Measurements from ENCODE around the gene G2E3.
"Not testable (repeated sequence)": the region's sequence is repeated elsewhere in the genome, so short reads cannot be mapped to it uniquely, and the experiment has no call there.

The G2E3 gene, protein sequence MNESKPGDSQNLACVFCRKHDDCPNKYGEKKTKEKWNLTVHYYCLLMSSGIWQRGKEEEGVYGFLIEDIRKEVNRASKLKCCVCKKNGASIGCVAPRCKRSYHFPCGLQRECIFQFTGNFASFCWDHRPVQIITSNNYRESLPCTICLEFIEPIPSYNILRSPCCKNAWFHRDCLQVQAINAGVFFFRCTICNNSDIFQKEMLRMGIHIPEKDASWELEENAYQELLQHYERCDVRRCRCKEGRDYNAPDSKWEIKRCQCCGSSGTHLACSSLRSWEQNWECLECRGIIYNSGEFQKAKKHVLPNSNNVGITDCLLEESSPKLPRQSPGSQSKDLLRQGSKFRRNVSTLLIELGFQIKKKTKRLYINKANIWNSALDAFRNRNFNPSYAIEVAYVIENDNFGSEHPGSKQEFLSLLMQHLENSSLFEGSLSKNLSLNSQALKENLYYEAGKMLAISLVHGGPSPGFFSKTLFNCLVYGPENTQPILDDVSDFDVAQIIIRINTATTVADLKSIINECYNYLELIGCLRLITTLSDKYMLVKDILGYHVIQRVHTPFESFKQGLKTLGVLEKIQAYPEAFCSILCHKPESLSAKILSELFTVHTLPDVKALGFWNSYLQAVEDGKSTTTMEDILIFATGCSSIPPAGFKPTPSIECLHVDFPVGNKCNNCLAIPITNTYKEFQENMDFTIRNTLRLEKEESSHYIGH

DNA sequence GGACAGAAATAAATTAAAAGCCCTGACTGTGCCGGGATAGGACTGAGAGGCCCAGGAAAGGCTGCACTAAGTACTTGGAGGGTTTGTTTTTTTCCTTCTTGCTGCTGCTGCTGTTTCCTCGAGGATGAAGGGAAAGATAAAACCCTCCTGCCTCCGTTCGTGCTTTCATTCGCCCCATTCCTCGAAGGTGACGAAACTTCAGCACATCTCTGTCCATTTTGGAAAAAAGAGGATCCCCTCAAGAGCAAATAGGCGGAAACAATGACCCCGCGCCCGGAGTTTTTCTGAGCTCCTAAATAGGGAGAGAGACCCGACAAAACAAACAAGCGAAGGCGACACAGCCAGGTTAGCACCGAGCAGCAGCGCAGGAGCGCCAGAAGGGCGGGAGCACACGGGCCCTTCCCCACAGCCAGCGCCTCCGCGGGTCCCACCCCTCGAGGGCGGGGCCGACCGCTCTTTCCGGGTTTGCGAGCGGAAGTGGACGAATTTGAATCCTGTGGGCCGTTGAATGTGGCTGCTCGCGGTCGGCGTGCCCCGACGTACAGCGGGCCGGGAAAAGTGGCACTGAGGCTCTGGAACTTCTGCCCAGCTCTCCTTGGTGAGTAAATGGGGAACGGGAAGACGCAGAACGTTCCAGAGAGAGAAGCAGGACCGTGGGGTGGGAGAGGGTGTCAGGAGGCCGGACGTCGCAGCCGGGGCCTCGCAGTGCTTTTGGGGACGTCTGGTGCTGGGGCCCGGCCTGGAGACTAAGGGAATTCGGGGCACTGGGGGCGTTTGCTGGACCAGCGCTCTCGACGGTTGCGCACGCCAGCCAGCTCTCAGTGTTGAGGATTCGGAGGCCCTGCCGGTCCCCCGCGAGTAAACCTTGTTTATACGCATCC is at the start of gene G2E3:
Gene G2E3, plus strand, starts transcription at position 484 of the 881 bp plus-strand sequence. CDS start 21,922 bp downstream, outside the sequence.
- peak; percentile 85 for FAIRE-seq

DNA sequence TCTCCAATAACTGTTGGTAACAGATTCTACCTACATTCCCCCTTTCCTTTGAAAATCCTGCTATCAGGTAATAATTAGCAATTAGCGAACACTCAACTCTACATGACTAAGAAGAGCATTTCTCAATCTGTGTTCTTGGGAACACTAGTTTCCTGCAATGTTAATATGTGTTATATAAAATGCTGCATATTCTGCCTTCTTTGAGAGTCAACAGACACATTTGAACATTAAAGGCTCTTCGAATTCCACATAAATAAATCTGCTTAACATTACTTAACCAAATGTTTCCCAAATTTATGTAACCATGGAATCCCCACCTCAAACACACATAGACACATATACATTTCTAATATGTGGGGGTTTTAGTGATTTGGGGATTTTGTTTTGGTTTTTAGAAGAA is 41.2 kb upstream of the G2E3 start:
- FAIRE-seq, result no peak

DNA sequence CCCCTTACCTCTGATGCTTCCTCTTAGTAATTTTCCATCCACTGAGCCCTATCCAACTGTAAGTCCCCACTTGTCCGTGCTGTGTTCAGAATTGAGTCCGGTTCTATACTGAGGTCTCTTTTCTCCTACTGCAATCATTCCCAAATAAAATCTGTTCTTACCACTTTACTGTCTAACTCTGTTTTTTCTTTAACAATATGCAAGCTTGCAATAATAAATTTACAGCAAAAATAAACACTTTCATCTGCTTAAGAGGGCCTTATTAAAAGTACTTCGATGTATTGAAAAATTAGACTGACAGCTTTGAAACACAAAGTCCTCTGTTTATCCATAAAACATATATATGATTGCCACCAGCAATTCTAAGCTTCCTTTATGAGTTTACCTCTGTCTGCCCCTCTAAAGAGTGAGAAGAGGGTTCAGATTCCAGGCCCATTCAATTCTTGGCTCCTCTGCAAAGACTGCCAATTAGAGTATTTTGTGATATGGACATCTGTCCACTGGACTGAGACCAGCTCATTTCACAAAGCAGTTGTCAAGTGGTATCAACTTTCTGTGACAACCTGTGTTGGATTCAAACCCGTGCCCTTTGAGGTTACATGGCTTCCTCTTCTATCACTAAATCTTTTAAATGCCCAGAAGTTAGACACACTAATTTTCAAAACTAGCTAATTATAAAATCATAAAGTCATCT is 39.9 kb upstream of the G2E3 start:
- no peak for FAIRE-seq

DNA sequence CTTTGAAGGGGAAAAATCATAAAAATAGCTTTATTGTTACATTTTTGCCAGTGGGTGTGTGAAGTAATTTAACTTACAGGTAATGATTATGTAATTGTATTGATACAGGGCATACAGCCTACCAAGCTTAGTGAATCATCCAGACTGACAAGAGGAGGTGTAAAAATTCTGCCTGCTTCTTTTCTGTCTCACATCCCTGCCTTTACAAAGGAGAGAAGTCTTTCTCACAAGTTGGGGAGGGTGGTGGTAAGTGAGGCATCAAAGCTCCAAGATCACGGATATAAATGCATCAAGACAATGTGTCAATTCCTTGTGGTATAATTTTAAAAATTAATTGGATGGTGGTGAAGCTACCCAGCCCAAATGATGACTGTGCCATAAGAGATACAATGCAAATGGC is 39.0 kb upstream of the G2E3 start:
- FAIRE-seq, result no peak

DNA sequence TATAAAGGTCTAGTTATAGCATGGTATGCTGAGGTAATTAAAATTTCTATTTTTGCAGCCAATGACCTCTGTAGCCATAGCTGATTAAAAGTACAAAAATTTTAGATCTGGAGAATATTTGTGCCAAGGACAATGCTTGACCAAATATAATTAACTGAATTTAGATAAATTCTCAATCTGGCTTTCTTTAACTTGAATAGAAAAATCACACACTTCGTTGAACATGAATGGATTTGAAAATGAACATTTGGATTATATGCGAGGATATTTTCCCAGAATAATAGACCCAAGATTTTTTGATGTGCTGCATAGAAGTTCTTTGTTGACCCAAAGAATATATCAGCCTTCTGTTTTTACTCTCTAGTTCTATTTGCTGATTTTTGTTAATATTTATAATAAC is 38.4 kb upstream of the G2E3 start:
- no peak for FAIRE-seq

DNA sequence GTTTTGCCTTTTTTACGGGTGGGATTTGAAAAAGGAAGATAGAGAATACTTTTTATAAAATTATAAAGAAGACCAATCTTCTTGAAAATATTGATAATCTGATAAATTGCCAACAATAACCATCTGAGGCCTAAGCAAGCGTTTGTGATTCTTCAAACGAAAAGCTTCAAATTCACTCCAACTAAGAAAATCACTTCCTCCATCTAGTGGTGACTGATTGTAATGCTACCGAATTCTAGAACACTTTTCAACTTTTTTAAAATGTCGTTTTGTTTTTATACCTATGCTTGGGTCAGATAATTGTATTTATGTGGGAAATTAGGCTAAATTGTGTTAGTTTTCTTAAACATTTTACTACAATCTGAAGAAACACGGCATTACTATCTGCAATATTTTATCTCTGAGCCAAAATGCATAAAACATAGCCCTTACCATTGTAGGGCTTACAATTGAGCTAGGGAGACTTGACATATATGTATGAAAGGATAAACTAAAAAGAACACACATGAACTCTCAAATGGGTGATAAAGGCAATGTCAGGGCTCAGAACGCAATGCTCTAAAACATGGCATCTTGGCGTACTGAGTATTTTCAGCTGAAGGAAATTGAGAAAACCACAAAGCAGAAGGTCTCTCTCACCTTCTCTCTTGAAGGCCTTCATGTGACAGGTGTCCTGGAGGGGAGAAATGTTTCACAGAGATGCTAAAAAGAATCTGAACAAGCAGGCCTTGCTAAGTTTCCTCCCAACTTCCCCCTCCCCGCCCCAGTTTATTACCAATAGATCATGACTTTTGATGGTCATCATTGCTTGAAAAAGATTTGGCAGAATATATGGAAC is 36.8 kb upstream of the G2E3 start:
- peak; percentile 98 for FAIRE-seq

DNA sequence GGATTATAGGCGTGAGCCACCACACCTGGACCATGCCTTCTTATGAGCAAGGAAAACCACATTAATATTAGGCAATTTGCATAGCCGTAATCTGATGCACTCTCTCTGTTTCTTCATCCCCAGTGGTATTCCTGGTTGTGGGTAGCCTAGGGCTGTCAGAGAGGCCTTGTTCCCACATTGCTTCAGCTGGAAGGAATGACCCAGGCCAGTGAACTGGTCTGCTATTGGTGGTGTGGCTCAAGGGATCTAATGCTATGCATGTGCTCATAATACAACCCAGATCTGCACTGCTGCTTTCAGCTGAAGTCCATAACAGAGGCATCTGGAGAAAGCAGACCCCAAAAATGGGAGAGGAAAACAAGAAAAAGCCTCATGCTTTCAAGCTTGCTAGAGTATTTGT is 33.1 kb upstream of the G2E3 start:
- FAIRE-seq, result no peak

DNA sequence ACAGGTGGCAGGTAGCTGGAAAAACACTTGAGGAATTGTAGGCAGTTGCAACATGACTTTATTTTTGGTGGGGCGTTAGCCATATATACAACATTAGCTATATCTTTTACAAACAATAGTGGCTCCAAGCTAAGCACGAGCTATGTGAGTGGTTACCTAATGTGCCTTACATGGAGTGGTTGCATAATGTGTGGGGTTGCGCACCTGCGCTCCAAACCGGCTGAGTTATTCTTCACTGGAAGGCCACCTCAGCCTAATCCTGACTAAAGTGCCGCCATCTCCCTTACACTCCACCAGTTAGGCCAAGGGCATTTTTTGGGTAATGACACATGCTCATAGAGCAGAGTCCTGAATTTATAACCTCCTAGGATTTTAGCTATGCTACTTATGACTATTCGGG is 31.8 kb upstream of the G2E3 start:
- FAIRE-seq, result no peak

DNA sequence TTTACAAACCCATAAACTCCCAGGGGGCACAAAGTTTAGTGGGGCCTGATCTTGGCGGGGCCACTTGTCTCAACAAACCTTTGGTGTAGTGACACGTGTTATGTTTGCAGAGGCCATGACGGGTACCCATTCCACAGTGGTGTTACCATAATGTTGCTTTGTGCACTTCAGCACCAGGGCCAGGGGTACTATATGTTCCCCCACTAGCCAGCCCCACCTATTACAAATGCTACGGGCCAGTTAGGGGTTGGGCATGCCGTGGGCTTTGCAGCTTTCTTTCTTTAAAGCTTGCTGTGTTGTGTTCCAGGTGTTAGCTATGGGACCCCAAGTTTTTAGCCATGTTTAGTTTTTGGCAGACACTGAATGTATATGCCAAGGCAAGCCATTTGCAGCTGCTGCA is 30.8 kb upstream of the G2E3 start:
- FAIRE-seq, result no peak

DNA sequence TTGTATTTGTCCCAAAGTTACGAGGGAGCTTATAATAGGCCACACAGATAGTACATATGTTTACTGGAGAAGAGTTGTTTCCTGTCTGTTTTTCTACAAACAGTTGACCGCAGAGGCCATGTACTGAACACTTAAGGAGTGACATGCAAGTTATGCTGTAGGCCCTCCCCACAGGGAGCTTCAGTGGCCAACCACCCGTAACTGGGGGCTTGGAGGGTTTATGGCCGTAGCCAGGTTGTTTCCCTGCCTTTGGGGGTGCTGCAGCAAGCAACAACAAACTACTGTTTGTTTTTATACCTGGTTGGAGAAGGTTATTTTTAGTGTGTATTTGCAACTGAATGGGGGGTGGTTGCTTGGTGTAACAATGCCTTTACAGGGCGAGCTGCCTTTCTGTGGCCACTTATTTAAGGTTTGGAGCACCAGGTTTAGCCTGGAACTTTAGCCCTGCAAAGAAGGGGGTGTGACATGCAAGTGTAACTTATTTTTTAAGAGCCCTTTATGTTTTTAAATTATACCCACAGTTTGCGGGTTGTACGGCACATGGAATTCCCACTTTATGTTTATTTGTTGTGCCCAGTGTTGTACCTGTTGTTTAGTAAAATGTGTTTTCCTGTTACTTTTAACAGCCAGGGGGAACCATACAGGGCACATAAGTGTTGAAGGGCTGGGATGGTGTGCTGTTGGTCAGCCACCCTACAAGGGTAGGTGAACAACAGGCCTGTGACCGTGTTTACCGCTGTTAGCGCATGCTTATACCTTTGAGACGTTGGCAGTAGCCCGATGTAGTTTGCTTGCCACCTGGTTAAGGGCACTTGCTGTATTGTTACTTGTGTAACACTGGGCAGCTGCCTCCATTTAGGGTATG is 29.9 kb upstream of the G2E3 start:
- no peak for FAIRE-seq

DNA sequence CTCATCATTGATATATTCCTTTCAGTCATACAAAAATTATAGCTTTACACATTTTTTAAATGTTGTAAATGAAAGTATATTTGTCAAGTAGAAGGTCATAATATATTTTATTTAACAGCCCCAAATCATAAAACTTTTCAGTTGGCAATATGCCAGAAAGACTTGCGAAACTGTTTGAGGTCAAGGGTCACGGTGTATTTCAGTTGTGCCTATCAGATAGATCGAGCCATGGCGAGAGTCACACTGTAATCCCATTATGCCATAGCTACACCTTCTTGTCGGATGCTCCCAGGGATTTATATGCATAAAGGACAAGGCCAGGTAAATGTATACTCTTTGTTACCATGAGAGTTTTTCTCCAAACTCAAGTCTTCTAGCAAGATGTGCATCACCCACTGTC is 26.7 kb upstream of the G2E3 start:
- no peak for FAIRE-seq

DNA sequence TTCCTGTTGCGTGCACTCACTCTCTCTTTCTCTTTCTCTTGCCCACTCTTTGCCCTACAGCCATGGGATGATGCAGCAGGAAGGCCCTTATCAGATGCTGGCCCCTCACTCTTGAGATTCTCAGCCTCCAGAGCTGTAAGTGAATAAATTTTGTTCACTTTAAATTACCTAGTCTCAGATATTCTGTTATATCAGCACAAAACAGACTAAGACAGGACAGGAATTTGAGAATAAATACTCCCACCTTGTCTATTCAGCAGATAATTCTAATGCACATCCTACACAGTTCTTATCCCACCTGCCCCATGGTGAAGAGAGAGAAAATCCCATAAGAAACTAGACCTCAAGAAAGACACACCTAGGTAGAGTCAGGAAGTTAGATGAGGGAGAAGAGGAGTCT is 25.8 kb upstream of the G2E3 start:
- no peak for FAIRE-seq

DNA sequence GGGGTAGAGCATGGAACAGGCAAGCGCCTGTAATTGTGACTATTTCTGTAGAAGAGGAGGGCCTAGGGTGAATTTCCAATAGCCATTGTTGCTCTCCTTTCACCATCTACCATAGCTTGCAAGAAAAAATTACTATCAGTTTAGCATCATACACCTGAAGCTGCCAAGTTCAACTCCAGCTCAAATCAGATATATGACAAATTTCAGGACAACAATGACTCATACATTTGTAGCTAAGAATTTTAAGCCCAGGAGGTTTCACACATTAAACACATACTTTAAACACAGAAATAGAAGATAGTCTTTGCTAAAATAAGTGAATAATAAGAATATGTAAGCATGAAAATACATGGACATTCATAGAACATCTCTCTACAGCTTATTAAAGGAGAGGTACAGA is 17.6 kb upstream of the G2E3 start:
- FAIRE-seq, result no peak

DNA sequence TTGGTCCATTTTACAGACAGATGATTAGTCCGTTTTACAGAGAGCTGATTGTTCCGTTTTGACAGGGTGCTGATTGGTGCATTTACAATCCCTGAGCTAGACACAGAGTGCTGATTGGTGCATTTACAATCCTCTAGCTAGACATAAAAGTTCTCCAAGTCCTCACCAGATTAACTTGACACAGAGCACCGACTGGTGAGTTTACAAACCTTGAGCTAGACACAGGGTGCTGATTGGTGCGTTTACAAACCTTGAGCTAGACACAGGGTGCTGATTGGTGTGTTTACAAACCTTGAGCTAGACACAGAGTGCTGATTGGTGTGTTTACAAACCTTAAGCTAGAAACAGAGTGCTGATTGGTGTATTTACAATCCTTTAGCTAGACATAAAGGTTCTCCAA is 12.2 kb upstream of the G2E3 start:
- not testable (repeated sequence) for FAIRE-seq

DNA sequence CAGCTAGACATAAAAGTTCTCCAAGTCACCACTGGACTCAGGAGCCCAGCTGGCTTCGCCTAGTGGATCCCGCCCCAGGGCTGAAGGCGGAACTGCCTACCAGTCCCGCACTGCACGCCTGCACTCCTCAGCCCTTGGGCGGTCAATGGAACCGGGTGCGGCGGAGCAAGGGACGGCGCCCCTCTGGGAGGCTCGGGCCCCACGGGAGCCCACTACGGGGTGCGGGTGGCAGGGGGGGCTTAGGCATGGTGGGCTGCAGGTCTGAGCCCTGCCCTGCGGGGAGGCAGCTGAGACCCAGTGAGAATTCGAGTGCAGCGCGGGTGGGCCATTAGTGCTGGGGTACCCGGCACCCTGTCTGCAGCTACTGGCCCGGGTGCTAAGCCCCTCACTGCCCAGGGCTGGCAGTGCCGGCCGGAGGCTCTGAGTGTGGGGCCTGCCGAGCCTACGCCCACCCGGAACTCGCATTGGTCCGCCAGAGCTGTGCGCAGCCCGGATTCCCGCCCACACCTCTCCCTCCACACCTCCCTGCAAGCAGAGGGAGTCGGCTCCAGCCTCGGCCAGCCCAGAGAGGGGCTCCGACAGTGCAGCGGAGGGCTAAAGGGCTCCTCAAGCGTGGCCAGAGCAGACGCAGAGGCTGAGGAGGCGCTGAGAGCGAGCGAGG is 11.4 kb upstream of the G2E3 start:
- FAIRE-seq, result no peak

DNA sequence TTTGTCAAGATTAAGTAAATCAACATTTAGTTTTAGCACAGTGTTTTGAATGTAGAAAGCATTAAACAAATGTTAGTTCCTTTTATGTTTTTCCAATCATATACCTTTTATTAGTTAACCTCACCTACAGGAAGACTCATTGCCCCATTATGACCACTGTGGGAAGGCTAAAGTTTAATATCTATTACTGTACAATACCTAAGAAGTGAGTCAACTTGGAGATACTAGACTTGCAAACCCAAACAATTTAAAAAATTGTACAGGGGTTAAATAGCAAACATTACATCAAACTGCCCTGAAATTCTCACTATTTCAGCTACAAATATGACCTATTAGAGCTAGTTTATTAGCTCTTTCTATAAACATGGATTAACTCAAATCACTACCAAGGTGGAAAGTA is 8.6 kb upstream of the G2E3 start:
- no peak for FAIRE-seq

DNA sequence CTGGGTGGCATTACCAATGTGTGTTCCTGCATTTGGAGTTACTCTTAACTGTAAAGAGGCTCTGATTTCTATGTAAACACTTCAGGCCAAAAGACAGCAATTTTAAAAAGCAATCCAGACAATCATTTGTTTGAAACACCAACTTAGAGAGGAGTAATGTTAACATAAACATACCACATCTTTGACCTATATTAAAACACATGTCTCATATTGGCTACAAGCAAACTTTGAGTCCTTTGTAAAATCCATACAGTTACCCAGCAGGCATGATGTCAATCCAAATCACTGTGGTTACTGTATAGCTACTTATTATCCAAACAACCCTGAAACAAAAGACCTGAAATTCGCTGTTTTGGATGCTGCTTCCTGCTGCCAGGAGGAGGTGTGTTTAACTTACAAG is 7.5 kb upstream of the G2E3 start:
- no peak for FAIRE-seq

DNA sequence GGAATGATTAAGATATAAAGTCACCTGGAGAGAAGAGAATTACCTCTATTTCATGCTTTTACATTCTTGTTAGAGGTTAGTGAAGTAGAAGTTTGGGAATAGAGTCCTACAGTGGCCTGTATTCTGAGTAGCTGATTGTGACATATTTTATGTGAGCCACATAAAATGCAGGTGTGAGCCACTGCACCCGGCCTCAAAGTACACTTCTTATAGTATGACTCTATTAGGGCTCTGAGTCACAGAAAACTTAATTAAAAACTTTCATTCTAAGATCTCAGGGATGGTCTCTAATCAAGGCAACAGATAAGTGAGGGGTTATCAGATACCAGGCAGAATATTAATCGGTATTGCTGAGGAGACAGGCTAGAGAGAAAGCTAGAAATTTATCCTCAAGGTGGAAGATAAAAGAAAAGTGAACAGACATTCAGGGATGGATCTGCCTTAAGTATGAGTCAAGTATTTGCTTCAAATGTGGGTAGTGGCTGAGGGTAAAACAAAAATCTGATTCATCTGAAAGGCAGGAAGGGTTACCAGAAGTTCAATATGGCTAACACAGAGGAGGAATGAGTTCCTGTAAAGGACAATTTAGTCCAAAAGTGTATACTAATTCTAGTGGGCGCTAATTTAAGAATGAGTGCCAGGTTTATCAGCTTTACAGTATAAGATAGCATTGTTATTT is 5.5 kb upstream of the G2E3 start:
- FAIRE-seq, result no peak

DNA sequence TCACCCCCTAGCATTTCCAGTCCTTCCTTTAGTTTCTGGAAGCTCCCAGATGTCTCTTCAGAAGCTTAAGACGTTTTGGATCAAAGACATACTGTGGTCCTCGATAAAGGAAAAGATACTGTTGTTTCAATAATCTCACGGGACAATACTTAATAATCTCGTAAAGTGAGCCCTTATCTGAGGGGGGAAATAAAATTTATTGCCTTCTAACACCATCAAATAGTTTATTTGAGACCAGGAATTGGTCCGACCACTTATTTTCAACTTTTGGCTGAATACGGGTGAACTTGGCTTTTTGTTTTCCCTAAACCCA is 640 bp upstream of the G2E3 start:
- FAIRE-seq, result no peak

DNA sequence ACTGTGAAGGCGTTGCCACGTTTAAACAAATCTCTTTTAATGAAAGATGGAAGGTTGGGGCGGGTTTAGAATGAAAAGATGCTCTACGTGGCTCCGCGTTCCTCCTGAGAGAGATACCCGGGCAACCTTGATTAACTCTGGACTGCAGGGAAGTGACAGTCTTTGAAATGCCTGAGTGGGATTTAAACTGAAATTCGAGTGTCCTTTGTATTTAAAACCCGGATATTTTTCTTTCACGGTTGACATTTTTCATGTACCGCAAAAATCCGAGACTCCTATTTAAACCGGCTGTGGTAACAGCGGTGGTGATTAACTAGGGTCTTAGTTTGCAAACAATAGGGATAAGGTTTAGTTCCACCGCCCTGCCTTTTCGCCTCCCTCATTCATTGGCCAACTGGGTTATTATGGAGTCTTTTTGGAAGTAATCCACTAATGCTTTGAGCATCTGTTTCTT is 707 bp downstream of the G2E3 start:
- no peak for FAIRE-seq
